Left ventricle myocardium inferior (tissue), 1 donor: ENCODE data around the gene ROR1. TPM values are rescaled to one million over a fixed set of nuclear protein-coding genes. Genes with fewer than 3 reads are reported as not detected.

ENCODE experiments used
- DNase-seq: peaks from one replicate; pipeline ENCODE4 v3.0.0-alpha.2; 2020
- H3K27ac ChIP-seq: fragments of 200-600 bp; replicated peaks from 2 replicates; pipeline ENCODE4 v1.8.0; 2021
- H3K27me3 ChIP-seq: fragments of 200-600 bp; 2 replicates; pipeline ENCODE4 v1.8.0; 2021; ENCODE audit warnings: low read depth
- H3K36me3 ChIP-seq: fragments of 200-600 bp; 2 replicates; pipeline ENCODE4 v1.8.0; 2021
- H3K4me1 ChIP-seq: fragments of 200-600 bp; 2 replicates; pipeline ENCODE4 v1.8.0; 2021
- H3K4me3 ChIP-seq: fragments of 200-600 bp; 2 replicates; pipeline ENCODE4 v1.8.0; 2021; ENCODE audit warnings: mild to moderate bottlenecking, moderate library complexity
- H3K9me3 ChIP-seq: fragments of 200-600 bp; replicated peaks from 2 replicates; pipeline ENCODE4 v1.8.0; 2021
- intact Hi-C: fragments of 100-400 bp; cut with micrococcal nuclease; formaldehyde crosslinking; loops from one replicate; pipeline ENCODE4 v1.11.0; 2022
- total RNA-seq: library from RNA; stranded (reverse); fragmentation: NEBNext Ultra II Directional; extraction: Animal tissue kit (Norgen Biotek cat#: 25700); gene quantifications from one replicate; pipeline ENCODE4 v1.2.1, GENCODE V29; 2021
- TF ChIP-seq, protein P1 (sequence below): fragments of 200-600 bp; IDR thresholded peaks from 2 replicates; pipeline ENCODE4 v1.8.0; 2021; ENCODE audit warnings: antibody characterized with exemption, mild to moderate bottlenecking, borderline replicate concordance
- donor health status: DM: no; HTN: yes; CAD: no; lungs with severe emphysema.

ROR1 gene
- total RNA-seq, 1 donor from 2014 or later: 14.0 TPM

DNA sequence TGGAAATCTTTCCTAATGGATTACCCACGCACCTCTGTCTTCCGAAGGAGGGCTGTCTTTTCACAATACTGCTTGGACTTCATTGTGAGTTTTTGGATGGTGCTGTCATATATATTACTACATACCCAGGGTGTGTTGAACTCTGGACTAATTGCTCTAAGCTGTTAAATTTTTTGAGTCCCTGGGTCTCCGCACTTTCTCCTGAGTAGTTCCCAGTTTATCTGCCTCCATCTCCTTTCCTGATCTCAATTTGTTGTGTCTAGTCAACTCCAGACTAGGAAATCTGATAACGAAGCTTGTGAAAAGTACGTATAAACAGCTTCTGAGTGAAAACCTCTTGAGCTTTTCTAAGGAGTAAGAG, 211.1 kb downstream of the ROR1 start:
- TF ChIP-seq, protein P1, sequence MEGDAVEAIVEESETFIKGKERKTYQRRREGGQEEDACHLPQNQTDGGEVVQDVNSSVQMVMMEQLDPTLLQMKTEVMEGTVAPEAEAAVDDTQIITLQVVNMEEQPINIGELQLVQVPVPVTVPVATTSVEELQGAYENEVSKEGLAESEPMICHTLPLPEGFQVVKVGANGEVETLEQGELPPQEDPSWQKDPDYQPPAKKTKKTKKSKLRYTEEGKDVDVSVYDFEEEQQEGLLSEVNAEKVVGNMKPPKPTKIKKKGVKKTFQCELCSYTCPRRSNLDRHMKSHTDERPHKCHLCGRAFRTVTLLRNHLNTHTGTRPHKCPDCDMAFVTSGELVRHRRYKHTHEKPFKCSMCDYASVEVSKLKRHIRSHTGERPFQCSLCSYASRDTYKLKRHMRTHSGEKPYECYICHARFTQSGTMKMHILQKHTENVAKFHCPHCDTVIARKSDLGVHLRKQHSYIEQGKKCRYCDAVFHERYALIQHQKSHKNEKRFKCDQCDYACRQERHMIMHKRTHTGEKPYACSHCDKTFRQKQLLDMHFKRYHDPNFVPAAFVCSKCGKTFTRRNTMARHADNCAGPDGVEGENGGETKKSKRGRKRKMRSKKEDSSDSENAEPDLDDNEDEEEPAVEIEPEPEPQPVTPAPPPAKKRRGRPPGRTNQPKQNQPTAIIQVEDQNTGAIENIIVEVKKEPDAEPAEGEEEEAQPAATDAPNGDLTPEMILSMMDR: no peak
- no peak for DNase-seq
- intact Hi-C loops: no loop called here
- peaks cover 44% of the 10 kb centered on the region for H3K4me1 ChIP-seq
- no peaks in the 10 kb centered on the region for H3K36me3 ChIP-seq
- no peaks in the 10 kb centered on the region for H3K27me3 ChIP-seq
- H3K27ac ChIP-seq: no peak overlapping the region
- H3K4me3 ChIP-seq: no peak overlapping the region
- H3K9me3 ChIP-seq: no peaks in the 10 kb centered on the region

DNA sequence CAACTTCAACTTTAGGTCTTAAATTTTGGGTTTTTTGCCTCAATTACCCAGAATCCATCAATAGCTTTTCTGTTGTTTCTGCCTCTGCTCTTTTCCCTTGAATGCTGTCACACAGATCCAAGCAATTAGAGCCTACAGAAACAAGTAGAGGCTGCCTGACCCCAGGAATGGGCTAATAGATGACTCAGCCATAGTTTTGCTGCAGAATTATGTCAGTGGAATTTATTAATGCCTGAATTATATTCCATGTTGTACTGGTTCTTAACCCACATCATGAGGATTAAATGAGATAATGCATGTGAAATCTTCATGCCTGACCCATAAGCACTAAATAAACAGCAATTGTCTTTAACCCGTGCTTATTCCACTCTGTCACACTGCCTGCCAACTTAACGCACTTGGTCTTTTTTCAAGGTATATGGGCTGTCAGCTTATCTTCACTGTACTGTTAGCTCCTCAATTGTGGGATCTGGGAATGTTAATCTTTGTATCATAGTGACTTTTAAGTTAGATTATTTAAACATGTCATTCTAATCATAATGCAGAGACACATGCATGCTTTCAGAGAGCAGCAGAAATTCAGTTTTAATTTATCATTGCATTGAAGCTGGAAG, 213.3 kb downstream of the ROR1 start:
- Histone ChIP-seq H3K27me3 (no peaks in the 10 kb centered on the region), H3K4me1 (peaks cover 30% of the 10 kb centered on the region), H3K9me3 (no peaks in the 10 kb centered on the region), H3K36me3 (no peaks in the 10 kb centered on the region), H3K4me3 (no peak overlapping the region), H3K27ac (no peak overlapping the region)
- DNase-seq: no peak
- intact Hi-C loops: no loop called here
- TF ChIP-seq, protein P1: no peak

DNA sequence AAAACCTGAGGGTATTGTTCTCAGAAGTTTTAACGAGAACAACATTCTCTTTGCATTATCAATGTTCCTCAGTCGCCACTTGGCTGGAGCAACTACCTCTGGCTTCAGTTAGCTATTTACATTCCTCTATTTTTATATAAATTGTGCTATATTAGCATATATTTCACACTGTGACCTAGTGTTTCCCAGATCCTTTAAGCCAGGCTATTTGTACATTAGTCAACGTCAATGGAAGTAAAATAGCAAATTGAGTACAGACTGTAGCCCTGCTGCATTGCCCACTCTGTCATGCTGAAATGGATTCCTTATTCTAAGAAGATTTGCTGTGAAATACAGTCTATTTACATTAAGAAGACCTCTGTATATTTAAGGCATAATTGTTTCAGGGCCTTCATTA, 213.8 kb downstream of the ROR1 start:
- no peaks in the 10 kb centered on the region for H3K27me3 ChIP-seq
- H3K4me1 ChIP-seq: peaks cover 30% of the 10 kb centered on the region
- no peaks in the 10 kb centered on the region for H3K9me3 ChIP-seq
- no peak overlapping the region for H3K27ac ChIP-seq
- TF ChIP-seq, protein P1: no peak
- no peak overlapping the region for H3K4me3 ChIP-seq
- DNase-seq: no peak
- H3K36me3 ChIP-seq: no peaks in the 10 kb centered on the region
- intact Hi-C loops: no loop called here

DNA sequence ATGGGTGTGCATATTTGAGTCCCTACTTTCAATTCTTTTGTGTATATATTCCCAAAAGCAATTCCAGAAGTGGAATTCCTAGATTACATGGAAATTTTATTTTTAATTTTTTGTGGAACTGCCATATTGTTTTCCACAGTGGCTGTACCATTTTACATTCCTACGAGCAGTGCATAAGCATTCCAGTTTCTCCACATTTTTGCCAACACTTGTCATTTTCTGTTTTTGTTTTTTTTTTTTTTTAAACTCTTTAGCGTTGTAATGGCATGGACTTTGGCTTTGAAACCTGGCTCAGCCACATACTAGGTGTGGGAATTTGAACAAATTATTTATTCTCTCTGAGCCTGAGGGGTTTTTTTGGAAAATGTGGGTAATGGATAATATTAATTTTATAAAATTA, 215.1 kb downstream of the ROR1 start:
- H3K4me3 ChIP-seq: no peak overlapping the region
- H3K4me1 ChIP-seq: peaks cover 22% of the 10 kb centered on the region
- no peaks in the 10 kb centered on the region for H3K36me3 ChIP-seq
- intact Hi-C loops: no loop called here
- TF ChIP-seq, protein P1: no peak
- H3K9me3 ChIP-seq: no peaks in the 10 kb centered on the region
- H3K27me3 ChIP-seq: no peaks in the 10 kb centered on the region
- H3K27ac ChIP-seq: no peak overlapping the region
- no peak for DNase-seq

DNA sequence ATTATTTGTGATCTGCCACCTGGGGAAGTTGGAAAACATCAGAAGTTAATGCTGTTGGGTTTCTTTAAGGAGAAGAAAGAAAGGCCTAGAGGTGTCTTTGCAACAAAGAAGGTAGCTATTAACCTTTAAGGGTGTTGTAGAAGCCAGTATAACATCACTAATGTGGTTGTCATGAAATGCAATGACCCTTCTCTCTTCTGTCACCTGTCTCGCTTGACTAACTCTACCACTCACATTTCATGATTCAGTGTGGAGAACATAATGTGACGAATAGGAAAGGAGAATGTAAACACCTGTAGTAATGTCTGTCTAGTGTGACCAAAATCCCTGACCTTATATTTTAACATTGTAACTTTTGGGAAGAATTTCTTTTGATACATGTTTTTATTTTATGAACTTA, 217.9 kb downstream of the ROR1 start:
- no peak for DNase-seq
- Histone ChIP-seq H3K4me3 (no peak overlapping the region), H3K27ac (no peak overlapping the region), H3K27me3 (no peaks in the 10 kb centered on the region), H3K9me3 (no peaks in the 10 kb centered on the region), H3K4me1 (peaks cover 12% of the 10 kb centered on the region), H3K36me3 (no peaks in the 10 kb centered on the region)
- intact Hi-C loops: no loop called here
- TF ChIP-seq, protein P1: no peak
